ENCODE measurements around the gene SLC16A7. TPM values are rescaled to one million over a fixed set of nuclear protein-coding genes. Genes with fewer than 3 reads are reported as not detected.

Gene SLC16A7
- total and polyA plus RNA-seq, 10 of the 15 experiments (the other 5 are each of a cell fraction or from before 2014, with no cell fraction given): 1.5 to 12.9 (median 6.7) TPM

DNA sequence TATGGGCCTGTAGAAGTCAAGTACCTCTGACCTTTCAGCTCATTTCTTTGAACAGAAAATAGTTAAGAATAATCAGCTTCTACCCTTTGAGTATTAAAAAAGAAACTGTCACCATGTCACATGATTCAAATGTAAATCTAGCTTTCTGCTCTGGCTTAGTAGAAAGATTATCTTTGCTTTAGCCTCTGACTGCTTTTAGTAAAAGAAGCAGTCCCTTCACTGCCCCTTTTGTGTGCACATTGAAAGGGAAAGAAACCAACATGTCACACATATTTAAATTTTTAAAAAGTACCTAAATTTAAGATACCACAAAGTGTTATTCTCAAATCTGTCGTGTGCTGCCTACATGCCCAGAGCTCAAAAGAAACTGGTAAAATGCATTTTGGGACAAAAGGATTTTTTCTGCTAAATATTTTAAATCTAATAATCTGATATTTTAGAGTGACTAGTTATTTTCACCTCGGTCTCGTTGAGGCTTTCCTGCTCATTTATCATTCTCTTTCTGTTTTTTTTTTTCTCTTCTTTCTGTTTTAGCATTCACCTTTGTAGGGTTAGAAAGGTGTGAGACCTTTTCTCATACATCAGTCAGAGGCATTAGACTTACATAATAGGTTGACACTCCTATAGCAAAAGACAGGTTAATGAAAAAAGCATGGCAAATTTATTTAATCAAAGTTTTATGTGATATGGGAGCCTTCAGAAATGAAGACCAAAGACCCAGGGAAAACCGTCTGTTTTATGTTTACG is 41.3 kb downstream of the SLC16A7 start (continued):
- TF ChIP-seq, protein P1, sequence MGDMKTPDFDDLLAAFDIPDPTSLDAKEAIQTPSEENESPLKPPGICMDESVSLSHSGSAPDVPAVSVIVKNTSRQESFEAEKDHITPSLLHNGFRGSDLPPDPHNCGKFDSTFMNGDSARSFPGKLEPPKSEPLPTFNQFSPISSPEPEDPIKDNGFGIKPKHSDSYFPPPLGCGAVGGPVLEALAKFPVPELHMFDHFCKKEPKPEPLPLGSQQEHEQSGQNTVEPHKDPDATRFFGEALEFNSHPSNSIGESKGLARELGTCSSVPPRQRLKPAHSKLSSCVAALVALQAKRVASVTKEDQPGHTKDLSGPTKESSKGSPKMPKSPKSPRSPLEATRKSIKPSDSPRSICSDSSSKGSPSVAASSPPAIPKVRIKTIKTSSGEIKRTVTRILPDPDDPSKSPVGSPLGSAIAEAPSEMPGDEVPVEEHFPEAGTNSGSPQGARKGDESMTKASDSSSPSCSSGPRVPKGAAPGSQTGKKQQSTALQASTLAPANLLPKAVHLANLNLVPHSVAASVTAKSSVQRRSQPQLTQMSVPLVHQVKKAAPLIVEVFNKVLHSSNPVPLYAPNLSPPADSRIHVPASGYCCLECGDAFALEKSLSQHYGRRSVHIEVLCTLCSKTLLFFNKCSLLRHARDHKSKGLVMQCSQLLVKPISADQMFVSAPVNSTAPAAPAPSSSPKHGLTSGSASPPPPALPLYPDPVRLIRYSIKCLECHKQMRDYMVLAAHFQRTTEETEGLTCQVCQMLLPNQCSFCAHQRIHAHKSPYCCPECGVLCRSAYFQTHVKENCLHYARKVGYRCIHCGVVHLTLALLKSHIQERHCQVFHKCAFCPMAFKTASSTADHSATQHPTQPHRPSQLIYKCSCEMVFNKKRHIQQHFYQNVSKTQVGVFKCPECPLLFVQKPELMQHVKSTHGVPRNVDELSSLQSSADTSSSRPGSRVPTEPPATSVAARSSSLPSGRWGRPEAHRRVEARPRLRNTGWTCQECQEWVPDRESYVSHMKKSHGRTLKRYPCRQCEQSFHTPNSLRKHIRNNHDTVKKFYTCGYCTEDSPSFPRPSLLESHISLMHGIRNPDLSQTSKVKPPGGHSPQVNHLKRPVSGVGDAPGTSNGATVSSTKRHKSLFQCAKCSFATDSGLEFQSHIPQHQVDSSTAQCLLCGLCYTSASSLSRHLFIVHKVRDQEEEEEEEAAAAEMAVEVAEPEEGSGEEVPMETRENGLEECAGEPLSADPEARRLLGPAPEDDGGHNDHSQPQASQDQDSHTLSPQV (IDR thresholded peaks at IDR 0.05): no peak
- TF ChIP-seq, protein P2, sequence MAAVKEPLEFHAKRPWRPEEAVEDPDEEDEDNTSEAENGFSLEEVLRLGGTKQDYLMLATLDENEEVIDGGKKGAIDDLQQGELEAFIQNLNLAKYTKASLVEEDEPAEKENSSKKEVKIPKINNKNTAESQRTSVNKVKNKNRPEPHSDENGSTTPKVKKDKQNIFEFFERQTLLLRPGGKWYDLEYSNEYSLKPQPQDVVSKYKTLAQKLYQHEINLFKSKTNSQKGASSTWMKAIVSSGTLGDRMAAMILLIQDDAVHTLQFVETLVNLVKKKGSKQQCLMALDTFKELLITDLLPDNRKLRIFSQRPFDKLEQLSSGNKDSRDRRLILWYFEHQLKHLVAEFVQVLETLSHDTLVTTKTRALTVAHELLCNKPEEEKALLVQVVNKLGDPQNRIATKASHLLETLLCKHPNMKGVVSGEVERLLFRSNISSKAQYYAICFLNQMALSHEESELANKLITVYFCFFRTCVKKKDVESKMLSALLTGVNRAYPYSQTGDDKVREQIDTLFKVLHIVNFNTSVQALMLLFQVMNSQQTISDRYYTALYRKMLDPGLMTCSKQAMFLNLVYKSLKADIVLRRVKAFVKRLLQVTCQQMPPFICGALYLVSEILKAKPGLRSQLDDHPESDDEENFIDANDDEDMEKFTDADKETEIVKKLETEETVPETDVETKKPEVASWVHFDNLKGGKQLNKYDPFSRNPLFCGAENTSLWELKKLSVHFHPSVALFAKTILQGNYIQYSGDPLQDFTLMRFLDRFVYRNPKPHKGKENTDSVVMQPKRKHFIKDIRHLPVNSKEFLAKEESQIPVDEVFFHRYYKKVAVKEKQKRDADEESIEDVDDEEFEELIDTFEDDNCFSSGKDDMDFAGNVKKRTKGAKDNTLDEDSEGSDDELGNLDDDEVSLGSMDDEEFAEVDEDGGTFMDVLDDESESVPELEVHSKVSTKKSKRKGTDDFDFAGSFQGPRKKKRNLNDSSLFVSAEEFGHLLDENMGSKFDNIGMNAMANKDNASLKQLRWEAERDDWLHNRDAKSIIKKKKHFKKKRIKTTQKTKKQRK (IDR thresholded peaks at IDR 0.05; ENCODE audit: low read depth, low read length): no peak
- peak; percentile 62 for TF ChIP-seq RAD51 (IDR thresholded peaks at IDR 0.05)
- TF ChIP-seq, protein P3, sequence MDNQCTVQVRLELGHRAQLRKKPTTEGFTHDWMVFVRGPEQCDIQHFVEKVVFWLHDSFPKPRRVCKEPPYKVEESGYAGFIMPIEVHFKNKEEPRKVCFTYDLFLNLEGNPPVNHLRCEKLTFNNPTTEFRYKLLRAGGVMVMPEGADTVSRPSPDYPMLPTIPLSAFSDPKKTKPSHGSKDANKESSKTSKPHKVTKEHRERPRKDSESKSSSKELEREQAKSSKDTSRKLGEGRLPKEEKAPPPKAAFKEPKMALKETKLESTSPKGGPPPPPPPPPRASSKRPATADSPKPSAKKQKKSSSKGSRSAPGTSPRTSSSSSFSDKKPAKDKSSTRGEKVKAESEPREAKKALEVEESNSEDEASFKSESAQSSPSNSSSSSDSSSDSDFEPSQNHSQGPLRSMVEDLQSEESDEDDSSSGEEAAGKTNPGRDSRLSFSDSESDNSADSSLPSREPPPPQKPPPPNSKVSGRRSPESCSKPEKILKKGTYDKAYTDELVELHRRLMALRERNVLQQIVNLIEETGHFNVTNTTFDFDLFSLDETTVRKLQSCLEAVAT (IDR thresholded peaks at IDR 0.05): no peak
- no peak for TF ChIP-seq CREM (IDR thresholded peaks at IDR 0.05; ENCODE audit: low read depth)
- TF ChIP-seq, protein P4, sequence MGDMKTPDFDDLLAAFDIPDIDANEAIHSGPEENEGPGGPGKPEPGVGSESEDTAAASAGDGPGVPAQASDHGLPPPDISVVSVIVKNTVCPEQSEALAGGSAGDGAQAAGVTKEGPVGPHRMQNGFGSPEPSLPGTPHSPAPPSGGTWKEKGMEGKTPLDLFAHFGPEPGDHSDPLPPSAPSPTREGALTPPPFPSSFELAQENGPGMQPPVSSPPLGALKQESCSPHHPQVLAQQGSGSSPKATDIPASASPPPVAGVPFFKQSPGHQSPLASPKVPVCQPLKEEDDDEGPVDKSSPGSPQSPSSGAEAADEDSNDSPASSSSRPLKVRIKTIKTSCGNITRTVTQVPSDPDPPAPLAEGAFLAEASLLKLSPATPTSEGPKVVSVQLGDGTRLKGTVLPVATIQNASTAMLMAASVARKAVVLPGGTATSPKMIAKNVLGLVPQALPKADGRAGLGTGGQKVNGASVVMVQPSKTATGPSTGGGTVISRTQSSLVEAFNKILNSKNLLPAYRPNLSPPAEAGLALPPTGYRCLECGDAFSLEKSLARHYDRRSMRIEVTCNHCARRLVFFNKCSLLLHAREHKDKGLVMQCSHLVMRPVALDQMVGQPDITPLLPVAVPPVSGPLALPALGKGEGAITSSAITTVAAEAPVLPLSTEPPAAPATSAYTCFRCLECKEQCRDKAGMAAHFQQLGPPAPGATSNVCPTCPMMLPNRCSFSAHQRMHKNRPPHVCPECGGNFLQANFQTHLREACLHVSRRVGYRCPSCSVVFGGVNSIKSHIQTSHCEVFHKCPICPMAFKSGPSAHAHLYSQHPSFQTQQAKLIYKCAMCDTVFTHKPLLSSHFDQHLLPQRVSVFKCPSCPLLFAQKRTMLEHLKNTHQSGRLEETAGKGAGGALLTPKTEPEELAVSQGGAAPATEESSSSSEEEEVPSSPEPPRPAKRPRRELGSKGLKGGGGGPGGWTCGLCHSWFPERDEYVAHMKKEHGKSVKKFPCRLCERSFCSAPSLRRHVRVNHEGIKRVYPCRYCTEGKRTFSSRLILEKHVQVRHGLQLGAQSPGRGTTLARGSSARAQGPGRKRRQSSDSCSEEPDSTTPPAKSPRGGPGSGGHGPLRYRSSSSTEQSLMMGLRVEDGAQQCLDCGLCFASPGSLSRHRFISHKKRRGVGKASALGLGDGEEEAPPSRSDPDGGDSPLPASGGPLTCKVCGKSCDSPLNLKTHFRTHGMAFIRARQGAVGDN (IDR thresholded peaks at IDR 0.05): no peak
- TF ChIP-seq NR2C1 (IDR thresholded peaks at IDR 0.05): no peak
- peak; percentile 89; the same call in 1 of the 2 replicates for TF ChIP-seq CBX5 (IDR thresholded peaks at IDR 0.05; ENCODE audit: low read depth)
- TF ChIP-seq SMC3 (IDR thresholded peaks at IDR 0.05; ENCODE audit: borderline replicate concordance, low read length): no peak
- TF ChIP-seq NFIC (IDR thresholded peaks at IDR 0.05; ENCODE audit: low read depth, low read length): 0 out of 2 replicates have a peak, but pooled peaks have one; percentile 32
- TF ChIP-seq CHD1 (IDR thresholded peaks at IDR 0.05; ENCODE audit: low read depth, low read length): no peak
- 0 out of 2 replicates have a peak, but pooled peaks have one; percentile 9 for TF ChIP-seq MEF2A (IDR thresholded peaks at IDR 0.05; ENCODE audit: insufficient read depth, low read depth, low read length)
- TF ChIP-seq SPI1 (IDR thresholded peaks at IDR 0.05; ENCODE audit: borderline replicate concordance, insufficient read depth, low read depth, low read length): no peak
- no peak for TF ChIP-seq FOXK2 (IDR thresholded peaks at IDR 0.05)
